Lower leg skin (tissue), 4 donors: ENCODE data around the gene OSTM1. TPM values are rescaled to one million over a fixed set of nuclear protein-coding genes. Genes with fewer than 3 reads are reported as not detected.

Experiments used
- DNase-seq, 2 donors: peaks; one replicate each; pipeline ENCODE4 v3.0.0-alpha.2; 2019; ENCODE audit warnings: low spot score in 2 of 2
- H3K4me3 ChIP-seq: fragments of 200-600 bp; sonication (generic); 2 replicates; pipeline ENCODE4 v1.5.1; 2017; ENCODE audit warnings: mild to moderate bottlenecking, low read depth; ENCODE audit not compliant: poor library complexity, severe bottlenecking
- CTCF ChIP-seq, 3 donors: fragments of 450-650 bp; IDR thresholded peaks; one replicate each; pipeline ENCODE4 v1.5.1; 2016; ENCODE audit warnings: antibody characterized with exemption in 3 of 3, mild to moderate bottlenecking in 3 of 3, moderate library complexity in 2 of 3
- POLR2A ChIP-seq, 2 donors: fragments of 450-650 bp; IDR thresholded peaks; one replicate each; pipeline ENCODE4 v1.6.1; 2016 to 2017; ENCODE audit warnings: antibody characterized with exemption in 2 of 2, mild to moderate bottlenecking in 1 of 2, moderate library complexity in 1 of 2
- WGBS, 2 donors: methylation state at CpG; one replicate each; pipeline ENCODE4 v1.1.5; 2018; 5-methylcytosine and 5-hydroxymethylcytosine counted together
- intact Hi-C: fragments of 100-400 bp; cut with DNase I; formaldehyde crosslinking; loops from one replicate; pipeline ENCODE4 v1.15.0; 2023; ENCODE audit warnings: low total_unique reads
- total RNA-seq, 4 donors: library from RNA; depleted of rRNA; stranded (reverse); fragments of >200 nt; gene quantifications; one replicate each; pipeline ENCODE4 v1.1.0, GENCODE V29; 2016

Gene OSTM1
- total RNA-seq, 4 donors from 2014 or later, result 21.0 to 134 (median 61.6) TPM

GRCh38 chr6:108051481-108051880 is 23.1 kb downstream of the OSTM1 start:
- no peak for DNase-seq
- H3K4me3 ChIP-seq, result no peak overlapping the region
- TF ChIP-seq POLR2A (IDR thresholded peaks at IDR 0.05) (no peak), CTCF (IDR thresholded peaks at IDR 0.05) (no peak)
- intact Hi-C loops, result no loop called here

- DNase-seq, result no peak
- intact Hi-C loops, result no loop called here
- 95 to 97% methylated on average over 8 of the region's 8 CpGs for WGBS, 2 donors
- no peak for TF ChIP-seq CTCF (IDR thresholded peaks at IDR 0.05)
- TF ChIP-seq POLR2A (IDR thresholded peaks at IDR 0.05), result no peak
- no peak overlapping the region for H3K4me3 ChIP-seq
These were observed 34.9 kb downstream of the OSTM1 start for GRCh38 chr6:108039681-108040080.

GRCh38 chr6:108036884-108037283 is 37.7 kb downstream of the OSTM1 start:
- intact Hi-C loops, result no loop called here
- 89 to 90% methylated on average over 4 of the region's 4 CpGs for WGBS, 2 donors

GRCh38 chr6:108031968-108032367 is 42.6 kb downstream of the OSTM1 start:
- DNase-seq, result no peak
- TF ChIP-seq POLR2A (IDR thresholded peaks at IDR 0.05) (no peak), CTCF (IDR thresholded peaks at IDR 0.05) (no peak)
- no peak overlapping the region for H3K4me3 ChIP-seq
- intact Hi-C loops, result no loop called here
- 95 to 96% methylated on average over 10 of the region's 10 CpGs for WGBS, 2 donors

More at GRCh38 chr6:108036884-108037283, 37.7 kb downstream of the OSTM1 start:
- TF ChIP-seq CTCF (IDR thresholded peaks at IDR 0.05), result no peak
- no peak for TF ChIP-seq POLR2A (IDR thresholded peaks at IDR 0.05)
- DNase-seq, result no peak
- H3K4me3 ChIP-seq, result no peak overlapping the region

- TF ChIP-seq CTCF (IDR thresholded peaks at IDR 0.05), result no peak
- TF ChIP-seq POLR2A (IDR thresholded peaks at IDR 0.05), result no peak
- intact Hi-C loops, result no loop called here
These were observed 44.3 kb downstream of the OSTM1 start for GRCh38 chr6:108030211-108030610.

GRCh38 chr6:108029226-108029921 is 45.2 kb downstream of the OSTM1 start:
- 75 to 79% methylated on average over 6 of the region's 6 CpGs for WGBS, 2 donors
- intact Hi-C loops, result no loop called here
- no peak for DNase-seq
- TF ChIP-seq CTCF (IDR thresholded peaks at IDR 0.05), result no peak
- TF ChIP-seq POLR2A (IDR thresholded peaks at IDR 0.05), result no peak
- no peak overlapping the region for H3K4me3 ChIP-seq

More at GRCh38 chr6:108030211-108030610, 44.3 kb downstream of the OSTM1 start:
- H3K4me3 ChIP-seq, result no peak overlapping the region
- no peak for DNase-seq
- 88 to 97% methylated on average over 1 of the region's 1 CpG for WGBS, 2 donors
